ENCODE measurements around the gene SELENOT.
A peak's percentile ranks its signal among the peaks of the same experiment; 100 is the strongest.
"Not testable (repeated sequence)": the region's sequence is repeated elsewhere in the genome, so short reads cannot be mapped to it uniquely, and the experiment has no call there.

Gene SELENOT

DNA sequence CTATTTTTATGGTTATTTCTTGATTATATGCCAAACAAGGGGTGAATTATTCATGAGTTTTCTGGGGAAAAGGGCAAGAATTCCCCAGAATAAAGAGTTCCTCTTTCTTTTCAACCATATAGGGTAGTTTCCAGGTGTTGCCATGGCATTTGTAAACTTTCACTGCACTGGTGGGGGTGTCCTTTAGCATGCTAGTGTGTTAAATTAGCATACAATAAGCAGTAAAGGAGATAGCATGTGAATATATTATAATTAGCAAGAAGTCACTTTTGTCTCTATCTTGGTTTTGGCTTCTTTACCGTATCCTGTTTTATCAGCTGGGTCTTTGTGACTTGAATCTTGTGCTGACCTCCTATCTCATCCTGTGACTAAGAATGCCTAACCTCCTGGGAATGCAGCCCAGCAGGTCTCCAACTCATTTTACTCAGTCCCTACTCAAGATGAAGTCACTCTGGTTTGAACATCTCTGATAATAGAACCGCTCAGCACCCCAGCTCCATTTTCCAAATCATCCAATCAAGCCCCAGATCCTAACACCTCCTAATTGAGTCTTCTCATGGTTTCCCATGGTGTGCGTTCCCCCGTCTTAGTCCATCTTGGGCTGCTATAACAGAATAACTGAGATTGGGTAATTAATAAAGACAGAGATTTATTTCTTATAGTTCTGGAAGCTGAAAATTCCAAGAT, 3.4 kb upstream of the SELENOT start:
- no peak overlapping the region for H3K27ac ChIP-seq
- TF ChIP-seq, protein P1, sequence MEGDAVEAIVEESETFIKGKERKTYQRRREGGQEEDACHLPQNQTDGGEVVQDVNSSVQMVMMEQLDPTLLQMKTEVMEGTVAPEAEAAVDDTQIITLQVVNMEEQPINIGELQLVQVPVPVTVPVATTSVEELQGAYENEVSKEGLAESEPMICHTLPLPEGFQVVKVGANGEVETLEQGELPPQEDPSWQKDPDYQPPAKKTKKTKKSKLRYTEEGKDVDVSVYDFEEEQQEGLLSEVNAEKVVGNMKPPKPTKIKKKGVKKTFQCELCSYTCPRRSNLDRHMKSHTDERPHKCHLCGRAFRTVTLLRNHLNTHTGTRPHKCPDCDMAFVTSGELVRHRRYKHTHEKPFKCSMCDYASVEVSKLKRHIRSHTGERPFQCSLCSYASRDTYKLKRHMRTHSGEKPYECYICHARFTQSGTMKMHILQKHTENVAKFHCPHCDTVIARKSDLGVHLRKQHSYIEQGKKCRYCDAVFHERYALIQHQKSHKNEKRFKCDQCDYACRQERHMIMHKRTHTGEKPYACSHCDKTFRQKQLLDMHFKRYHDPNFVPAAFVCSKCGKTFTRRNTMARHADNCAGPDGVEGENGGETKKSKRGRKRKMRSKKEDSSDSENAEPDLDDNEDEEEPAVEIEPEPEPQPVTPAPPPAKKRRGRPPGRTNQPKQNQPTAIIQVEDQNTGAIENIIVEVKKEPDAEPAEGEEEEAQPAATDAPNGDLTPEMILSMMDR (conservative IDR thresholded peaks at IDR 0.05): no peak
- TF ChIP-seq ZFX (IDR thresholded peaks at IDR 0.05): no peak

DNA sequence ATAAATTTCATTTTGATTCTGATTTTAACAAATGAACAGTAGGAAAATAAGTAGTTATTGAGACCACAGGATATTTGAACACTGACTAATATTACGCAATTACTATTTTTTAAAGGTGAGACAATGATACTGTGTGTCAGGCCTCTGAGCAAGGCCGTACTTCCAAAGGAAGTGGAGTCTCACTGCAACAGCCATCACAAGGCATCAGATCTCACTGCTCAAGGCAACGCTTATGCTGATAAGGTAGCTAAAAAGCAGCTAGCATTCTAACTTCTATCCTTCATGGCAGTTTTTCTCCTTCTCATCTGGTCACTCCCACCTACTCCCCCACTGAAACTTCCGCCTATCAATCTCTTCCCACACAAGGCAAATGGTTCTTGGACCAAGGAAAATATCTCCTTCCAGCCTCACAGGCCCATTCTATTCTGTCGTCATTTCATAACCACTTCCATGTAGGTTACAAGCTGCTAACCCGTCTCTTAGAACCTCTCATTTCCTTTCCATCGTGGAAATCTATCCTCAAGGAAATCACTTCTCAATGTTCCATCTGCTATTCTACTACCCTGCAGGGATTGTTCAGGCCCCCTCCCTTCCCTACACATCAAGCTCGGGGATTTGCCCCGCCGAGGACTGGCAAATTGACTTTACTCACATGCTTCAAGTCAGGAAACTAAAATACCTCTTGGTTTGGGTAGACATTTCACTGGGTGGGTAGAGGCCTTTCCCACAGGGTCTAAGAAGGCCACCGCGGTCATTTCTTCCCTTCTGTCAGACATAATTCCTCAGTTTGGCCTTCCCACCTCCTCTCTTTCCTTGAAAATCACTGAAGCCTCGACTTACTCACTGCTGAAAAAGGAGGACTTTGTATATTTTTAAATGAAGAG, 2.2 kb upstream of the SELENOT start:
- H3K27ac ChIP-seq: not testable (repeated sequence)

DNA sequence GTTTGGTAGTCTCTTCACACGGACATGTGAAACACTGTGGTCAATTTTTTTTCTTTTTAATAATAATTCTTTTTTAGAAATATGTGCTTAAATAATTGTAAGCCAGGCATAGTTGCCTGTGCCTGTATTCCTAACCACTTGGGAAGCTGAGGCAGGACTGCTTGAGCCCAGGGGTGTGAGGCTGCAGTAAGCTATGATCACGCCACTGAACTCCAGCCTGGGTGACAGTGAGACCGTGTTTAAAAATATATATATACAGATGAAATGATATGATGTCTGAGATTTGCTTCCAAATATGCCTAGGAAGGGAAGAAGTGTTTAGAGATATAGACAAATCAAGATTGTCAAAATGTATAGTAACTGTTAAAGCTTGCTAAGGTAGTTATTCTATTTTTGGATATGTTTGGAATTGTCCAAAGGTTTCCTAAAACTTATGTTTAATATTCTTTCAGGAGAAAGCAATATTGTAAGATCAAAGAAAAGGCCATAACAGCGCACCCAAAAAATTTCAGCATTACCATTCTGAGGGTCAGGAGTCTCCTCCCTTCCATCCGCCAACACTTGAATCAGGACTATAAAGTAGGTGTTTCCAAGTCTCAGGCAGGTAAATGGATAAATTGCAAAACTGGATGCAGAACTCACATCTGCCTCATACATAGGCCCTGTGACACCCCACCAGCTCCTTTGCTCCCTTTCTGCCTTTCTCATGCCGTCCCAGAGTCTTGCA, 532 bp upstream of the SELENOT start:
- H3K27ac ChIP-seq: peak overlapping the region; percentile 93
- TF ChIP-seq, protein P1 (conservative IDR thresholded peaks at IDR 0.05): no peak
- no peak for TF ChIP-seq ZFX (IDR thresholded peaks at IDR 0.05)

DNA sequence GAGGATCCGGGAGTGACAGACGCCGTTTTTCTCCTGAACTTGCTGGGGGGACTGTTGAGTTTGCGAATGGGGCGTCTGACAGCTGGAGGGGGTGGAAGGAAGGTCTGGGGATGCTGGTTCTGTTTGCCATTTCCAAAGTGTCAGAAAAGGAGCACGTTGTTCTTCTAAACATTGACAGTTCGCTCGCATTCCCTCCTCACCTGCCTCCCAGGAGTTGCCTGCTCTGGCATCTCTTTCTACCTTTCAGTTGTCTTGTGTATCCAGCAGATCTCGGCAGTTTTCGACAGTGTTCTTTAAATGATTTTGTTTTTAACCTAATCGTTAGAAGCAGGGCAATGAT, 829 bp downstream of the SELENOT start:
- H3K27ac ChIP-seq: peak overlapping the region; percentile 93
- TF ChIP-seq ZFX (IDR thresholded peaks at IDR 0.05): no peak
- TF ChIP-seq, protein P1 (conservative IDR thresholded peaks at IDR 0.05): no peak

DNA sequence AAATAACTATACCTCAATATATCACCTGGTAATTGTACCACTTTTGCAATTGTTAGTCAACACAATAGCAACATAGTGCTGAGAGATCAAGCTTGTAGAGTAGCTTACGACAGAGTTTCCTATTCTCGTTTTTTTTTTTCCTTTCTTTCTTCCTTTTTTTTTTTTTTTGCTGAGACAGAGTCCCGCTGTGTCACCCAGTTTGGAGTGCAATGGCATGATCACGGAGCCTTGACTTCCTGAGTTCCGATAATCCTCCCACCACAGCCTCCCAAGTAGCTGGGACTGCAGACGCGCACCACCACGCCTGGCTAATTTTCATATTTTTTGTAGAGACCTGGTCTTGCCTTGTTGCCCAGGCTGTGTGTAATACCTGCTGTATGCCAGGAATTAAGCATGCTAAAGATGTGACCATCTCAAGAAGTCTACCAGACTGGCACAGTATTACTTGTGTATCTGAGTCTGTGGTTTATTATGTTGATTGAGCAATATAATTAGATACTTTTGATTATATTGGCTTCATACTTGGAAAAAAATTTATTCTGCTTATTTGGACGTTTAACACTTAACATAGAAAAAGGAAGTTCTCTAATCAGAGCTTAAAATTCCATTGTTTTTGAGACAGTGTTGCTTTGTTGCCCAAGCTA, 3.0 kb downstream of the SELENOT start:
- no peak for TF ChIP-seq ZFX (IDR thresholded peaks at IDR 0.05)
- TF ChIP-seq, protein P1 (conservative IDR thresholded peaks at IDR 0.05): no peak
- no peak overlapping the region for H3K27ac ChIP-seq

DNA sequence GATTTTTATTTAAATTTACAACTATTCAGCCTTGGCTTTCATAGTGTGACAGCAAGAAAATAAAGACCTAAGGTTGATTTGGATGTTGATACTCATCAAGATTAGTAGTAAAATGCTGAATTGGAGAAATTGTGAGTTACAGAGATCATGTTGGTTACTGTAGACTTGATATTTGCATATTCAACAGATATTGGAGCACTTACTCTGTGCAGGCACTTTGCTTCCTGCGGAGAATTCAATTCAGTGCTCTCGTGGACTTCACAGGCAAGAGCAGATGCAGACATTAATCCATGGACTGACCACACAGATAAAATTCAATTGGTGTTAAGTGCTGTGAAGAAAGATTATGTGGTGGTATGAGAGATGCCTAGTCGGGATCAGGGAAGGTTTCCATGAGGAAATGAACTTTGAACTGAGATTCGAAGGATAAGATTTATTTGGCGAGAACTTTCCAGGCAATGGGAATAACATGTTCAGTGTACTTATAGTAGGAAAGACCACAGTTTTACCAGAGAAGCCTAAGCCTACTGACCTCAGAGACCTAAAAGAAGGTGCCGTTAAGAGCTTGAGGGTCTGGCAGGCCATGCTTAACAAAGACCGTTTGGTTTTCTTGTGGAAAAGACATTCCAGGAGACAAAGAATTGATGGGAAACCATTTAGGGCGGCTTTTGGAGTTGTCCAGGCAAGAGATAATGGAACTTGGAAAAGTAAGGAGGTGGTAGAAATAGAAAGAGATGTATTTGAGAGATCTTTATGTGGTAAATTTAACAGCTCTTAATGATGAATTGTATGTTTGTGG, 4.3 kb downstream of the SELENOT start:
- no peak overlapping the region for H3K27ac ChIP-seq

DNA sequence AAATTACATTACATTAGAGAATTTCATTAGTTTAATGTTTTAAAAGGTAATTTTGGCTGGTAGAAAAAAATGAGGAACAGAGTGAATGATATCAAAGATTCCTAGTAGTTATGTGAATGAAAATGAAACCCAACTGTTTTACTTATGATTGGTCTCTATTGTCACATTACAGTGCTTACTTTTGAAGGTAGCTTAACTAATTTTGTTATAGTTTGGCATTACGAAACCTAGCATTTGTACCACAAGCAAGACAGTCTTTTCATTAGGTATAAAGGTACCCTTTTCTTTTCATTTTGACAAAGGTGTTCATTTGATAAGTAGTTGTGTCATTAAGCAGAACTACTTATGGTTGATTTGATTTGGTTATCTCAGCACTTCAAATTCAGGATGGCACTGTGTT, 6.9 kb downstream of the SELENOT start:
- no peak overlapping the region for H3K27ac ChIP-seq
- TF ChIP-seq ZFX (IDR thresholded peaks at IDR 0.05): no peak
- TF ChIP-seq, protein P1 (conservative IDR thresholded peaks at IDR 0.05): no peak

More for the DNA sequence above, 4.3 kb downstream of the SELENOT start:
- no peak for TF ChIP-seq ZFX (IDR thresholded peaks at IDR 0.05)

Measured in C4-2B (cell line).